ENCODE data around the gene GRM7. TPM values are rescaled to one million over a fixed set of nuclear protein-coding genes. Genes with fewer than 3 reads are reported as not detected.

GRM7 gene
- total RNA-seq, 6 experiments from 2014 or later: not detected

DNA sequence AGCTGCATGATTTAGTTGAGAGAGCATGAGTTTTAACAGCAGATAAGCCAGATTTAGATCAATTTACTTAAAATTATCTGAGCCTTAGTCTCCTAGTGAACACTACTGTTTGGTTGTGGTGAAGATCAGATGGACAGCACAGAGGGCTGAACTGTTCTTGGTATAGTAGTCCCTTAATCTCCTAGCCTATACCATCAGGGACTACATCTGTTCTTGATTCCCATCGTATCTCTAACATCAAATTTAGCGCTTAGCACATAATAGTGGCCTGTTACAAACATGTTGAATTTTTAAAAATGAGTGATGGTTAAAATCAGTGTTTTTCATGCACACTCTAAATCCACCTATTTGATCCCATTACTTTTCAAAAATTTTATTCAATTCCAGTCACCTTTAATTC, 507.7 kb downstream of the GRM7 start:
- H3K36me3 Mint-ChIP-seq (ENCODE audit: low read depth): peaks cover 4% of the 10 kb centered on the region; the same call in 1 of the 2 replicates
- no peak for DNase-seq
- peaks cover 35% of the 10 kb centered on the region for H3K9me3 Mint-ChIP-seq
- H3K4me3 Mint-ChIP-seq: no peak overlapping the region
- no peak overlapping the region for H3K27ac Mint-ChIP-seq
- TF ChIP-seq, protein P1, sequence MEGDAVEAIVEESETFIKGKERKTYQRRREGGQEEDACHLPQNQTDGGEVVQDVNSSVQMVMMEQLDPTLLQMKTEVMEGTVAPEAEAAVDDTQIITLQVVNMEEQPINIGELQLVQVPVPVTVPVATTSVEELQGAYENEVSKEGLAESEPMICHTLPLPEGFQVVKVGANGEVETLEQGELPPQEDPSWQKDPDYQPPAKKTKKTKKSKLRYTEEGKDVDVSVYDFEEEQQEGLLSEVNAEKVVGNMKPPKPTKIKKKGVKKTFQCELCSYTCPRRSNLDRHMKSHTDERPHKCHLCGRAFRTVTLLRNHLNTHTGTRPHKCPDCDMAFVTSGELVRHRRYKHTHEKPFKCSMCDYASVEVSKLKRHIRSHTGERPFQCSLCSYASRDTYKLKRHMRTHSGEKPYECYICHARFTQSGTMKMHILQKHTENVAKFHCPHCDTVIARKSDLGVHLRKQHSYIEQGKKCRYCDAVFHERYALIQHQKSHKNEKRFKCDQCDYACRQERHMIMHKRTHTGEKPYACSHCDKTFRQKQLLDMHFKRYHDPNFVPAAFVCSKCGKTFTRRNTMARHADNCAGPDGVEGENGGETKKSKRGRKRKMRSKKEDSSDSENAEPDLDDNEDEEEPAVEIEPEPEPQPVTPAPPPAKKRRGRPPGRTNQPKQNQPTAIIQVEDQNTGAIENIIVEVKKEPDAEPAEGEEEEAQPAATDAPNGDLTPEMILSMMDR (IDR thresholded peaks at IDR 0.05): no peak
- no peaks in the 10 kb centered on the region for H3K4me1 Mint-ChIP-seq (ENCODE audit: low read depth)
- H3K27me3 Mint-ChIP-seq (ENCODE audit: insufficient read depth): no peaks in the 10 kb centered on the region

DNA sequence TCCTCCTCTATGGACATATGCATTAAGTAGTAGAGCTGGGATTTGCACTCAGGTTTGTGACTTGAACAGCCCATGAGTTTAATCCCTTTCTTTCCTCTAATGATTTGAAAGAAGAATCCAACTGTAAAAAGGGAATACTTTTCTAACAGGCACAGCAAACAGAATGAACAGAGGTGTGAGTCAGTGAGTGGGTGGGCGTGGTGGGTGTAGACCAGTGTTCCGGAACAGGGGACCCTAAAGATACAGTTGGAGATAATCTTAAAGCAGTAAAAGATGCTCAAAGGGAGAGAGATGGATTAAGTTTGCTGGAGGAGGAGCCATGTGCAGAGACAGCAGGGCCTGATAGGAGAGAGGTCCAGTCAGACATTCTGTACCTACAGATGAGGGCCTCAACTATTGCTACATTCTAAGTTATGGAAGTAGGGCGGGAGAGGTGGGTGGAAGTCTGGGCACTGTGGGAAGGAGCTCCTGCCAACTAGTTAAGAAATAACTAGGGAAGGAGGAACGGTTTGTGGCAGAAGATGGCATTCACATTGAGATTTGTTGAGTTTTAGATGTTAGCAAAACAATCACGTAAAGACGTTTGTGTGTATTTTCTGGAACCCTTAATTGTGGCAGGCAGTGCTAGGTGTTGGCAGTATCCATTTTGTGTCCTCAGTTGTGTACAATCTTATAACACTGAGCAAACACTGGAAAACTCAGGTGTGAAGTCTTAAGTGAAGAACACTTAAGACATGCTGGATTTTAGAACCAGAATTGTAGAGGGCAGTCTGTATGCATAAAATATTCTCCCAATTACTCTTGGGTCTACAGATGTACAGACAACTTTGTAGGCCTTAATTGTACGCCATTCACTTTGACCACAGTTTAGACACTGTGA, 511.0 kb downstream of the GRM7 start:
- Mint-ChIP-seq H3K9me3 (peaks cover 46% of the 10 kb centered on the region), H3K4me1 (ENCODE audit: low read depth) (no peaks in the 10 kb centered on the region), H3K27me3 (ENCODE audit: insufficient read depth) (no peaks in the 10 kb centered on the region), H3K27ac (no peak overlapping the region), H3K4me3 (no peak overlapping the region), H3K36me3 (ENCODE audit: low read depth) (no peaks in the 10 kb centered on the region)
- TF ChIP-seq, protein P1 (IDR thresholded peaks at IDR 0.05): no peak
- no peak for DNase-seq

DNA sequence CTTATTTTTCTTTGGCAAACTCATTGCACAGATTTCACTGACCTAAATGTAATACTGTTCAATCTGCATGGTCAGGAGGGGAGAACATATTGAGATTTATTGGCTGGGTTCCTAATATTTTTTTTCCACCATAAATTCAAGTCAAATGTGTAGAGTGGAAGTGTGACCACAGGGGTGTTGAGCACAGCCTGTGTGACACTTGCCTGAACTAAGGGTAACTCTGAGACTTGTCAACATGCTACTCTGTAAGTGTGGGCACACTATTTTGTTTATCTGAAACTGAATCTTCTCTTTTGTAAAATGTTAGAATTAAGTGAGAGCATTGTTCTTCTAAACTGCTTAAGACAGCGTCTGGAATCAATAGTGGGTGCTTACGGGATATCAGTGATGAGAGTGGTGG, 516.2 kb downstream of the GRM7 start:
- no peak for DNase-seq
- H3K36me3 Mint-ChIP-seq (ENCODE audit: low read depth): no peaks in the 10 kb centered on the region
- TF ChIP-seq, protein P1 (IDR thresholded peaks at IDR 0.05): no peak
- no peak overlapping the region for H3K4me3 Mint-ChIP-seq
- no peak overlapping the region for H3K27ac Mint-ChIP-seq
- no peaks in the 10 kb centered on the region for H3K4me1 Mint-ChIP-seq (ENCODE audit: low read depth)
- peaks cover 40% of the 10 kb centered on the region for H3K9me3 Mint-ChIP-seq
- H3K27me3 Mint-ChIP-seq (ENCODE audit: insufficient read depth): no peaks in the 10 kb centered on the region

DNA sequence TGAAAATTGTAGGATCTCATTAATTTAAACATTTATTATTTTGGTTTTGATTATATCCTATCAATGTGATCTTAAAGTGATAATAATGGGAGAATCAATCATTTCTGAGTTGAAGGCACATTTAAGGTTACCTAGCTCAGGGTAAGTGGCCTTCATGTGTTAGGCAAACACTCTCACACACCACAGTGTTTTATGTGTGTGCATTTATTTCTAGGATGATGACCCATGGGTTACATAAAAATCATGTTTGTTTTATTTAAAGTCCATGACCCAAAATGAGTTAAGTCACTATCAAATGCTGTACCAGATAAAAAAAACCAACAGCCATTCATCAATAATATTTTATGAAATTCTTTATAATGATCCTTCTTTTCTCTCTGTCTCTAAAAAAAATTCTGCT, 520.8 kb downstream of the GRM7 start:
- Mint-ChIP-seq H3K9me3 (peaks cover 35% of the 10 kb centered on the region), H3K36me3 (ENCODE audit: low read depth) (no peaks in the 10 kb centered on the region), H3K27me3 (ENCODE audit: insufficient read depth) (no peaks in the 10 kb centered on the region), H3K4me1 (ENCODE audit: low read depth) (no peaks in the 10 kb centered on the region), H3K27ac (no peak overlapping the region), H3K4me3 (no peak overlapping the region)
- TF ChIP-seq, protein P1 (IDR thresholded peaks at IDR 0.05): no peak
- DNase-seq: no peak

DNA sequence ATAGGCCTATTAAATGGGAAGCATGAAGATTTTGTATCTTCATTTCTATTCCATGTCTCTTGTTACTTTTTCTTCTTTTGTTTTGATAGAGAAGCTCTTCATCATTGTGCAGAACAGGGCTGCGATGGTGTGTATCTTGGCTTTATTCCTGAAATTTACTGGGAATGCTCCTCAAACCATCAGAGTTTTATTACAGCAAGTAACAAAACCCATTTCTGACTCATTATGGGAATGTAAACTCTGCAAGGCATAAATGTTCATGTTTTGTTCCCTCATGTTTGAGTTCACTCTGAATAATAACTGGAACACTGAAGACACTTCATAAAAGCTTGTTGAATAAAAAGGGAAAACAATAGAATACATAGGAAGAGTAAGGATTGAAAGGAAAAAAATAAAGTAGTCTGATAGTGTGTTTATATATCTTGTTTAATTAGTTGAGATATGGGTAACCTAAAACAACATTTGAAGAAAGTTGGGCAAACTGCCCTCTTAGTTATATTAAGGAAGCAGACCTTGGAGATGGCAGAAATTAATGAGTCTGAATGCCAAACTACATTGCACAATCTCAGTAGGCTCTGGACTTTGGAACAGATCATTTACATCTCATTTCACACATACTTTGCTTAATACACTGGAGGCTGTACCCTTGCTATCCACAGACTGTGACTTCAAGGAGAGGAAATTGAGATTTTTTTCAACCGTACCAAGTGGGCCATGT, 521.5 kb downstream of the GRM7 start:
- no peak overlapping the region for H3K27ac Mint-ChIP-seq
- DNase-seq: no peak
- TF ChIP-seq, protein P1 (IDR thresholded peaks at IDR 0.05): no peak
- no peak overlapping the region for H3K4me3 Mint-ChIP-seq
- H3K9me3 Mint-ChIP-seq: peaks cover 35% of the 10 kb centered on the region
- no peaks in the 10 kb centered on the region for H3K36me3 Mint-ChIP-seq (ENCODE audit: low read depth)
- H3K27me3 Mint-ChIP-seq (ENCODE audit: insufficient read depth): no peaks in the 10 kb centered on the region
- H3K4me1 Mint-ChIP-seq (ENCODE audit: low read depth): no peaks in the 10 kb centered on the region

Measured in HFFc6 (cell line).